Thyroid gland (tissue), 4 donors: Measurements from ENCODE around the gene HS6ST3.

Source experiments
- POLR2A ChIP-seq, 2 donors: fragments of 450-650 bp; IDR thresholded peaks; one replicate each; pipeline ENCODE4 v1.6.1; 2017; ENCODE audit warnings: antibody characterized with exemption in 2 of 2, mild to moderate bottlenecking in 2 of 2, moderate library complexity in 1 of 2
- TF ChIP-seq, protein P1 (sequence below), 6 experiments: fragments of 200-600 bp in 3 of 6; fragments of 450-650 bp in 3 of 6; sonication (generic) in 3 of 6; IDR thresholded peaks; one replicate each; pipeline ENCODE4 v1.5.1; 2016 to 2019; ENCODE audit warnings: antibody characterized with exemption in 6 of 6, mild to moderate bottlenecking in 2 of 6, inconsistent platforms in 1 of 6, moderate library complexity in 1 of 6

DNA sequence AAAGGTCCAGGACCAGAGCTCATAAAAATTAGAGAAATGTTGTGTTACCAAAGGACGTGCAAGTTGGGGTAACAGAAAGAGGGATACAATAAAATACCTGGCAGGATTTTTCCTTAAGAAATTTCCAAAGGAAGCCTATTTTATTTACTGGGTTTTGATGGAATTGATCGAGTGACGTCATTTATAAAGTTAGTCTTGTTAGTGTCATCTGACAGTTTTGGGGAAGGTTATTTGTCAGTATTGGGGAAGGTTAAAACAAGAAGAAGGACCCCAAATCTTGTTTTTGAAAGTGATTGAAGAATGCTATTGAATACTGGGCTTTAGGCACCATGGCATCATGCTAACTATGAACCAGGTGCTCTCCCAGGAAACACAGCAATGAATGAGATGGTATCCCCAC lies 287.9 kb downstream of the HS6ST3 start:
- TF ChIP-seq, protein P1, sequence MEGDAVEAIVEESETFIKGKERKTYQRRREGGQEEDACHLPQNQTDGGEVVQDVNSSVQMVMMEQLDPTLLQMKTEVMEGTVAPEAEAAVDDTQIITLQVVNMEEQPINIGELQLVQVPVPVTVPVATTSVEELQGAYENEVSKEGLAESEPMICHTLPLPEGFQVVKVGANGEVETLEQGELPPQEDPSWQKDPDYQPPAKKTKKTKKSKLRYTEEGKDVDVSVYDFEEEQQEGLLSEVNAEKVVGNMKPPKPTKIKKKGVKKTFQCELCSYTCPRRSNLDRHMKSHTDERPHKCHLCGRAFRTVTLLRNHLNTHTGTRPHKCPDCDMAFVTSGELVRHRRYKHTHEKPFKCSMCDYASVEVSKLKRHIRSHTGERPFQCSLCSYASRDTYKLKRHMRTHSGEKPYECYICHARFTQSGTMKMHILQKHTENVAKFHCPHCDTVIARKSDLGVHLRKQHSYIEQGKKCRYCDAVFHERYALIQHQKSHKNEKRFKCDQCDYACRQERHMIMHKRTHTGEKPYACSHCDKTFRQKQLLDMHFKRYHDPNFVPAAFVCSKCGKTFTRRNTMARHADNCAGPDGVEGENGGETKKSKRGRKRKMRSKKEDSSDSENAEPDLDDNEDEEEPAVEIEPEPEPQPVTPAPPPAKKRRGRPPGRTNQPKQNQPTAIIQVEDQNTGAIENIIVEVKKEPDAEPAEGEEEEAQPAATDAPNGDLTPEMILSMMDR (IDR thresholded peaks at IDR 0.05) = no peak
- TF ChIP-seq POLR2A (IDR thresholded peaks at IDR 0.05) = no peak
